ENCODE measurements around the gene FERD3L. TPM values are rescaled to one million over a fixed set of nuclear protein-coding genes. Genes with fewer than 3 reads are reported as not detected.

The FERD3L gene
- total RNA-seq, 2 experiments from 2014 or later, result not detected

DNA sequence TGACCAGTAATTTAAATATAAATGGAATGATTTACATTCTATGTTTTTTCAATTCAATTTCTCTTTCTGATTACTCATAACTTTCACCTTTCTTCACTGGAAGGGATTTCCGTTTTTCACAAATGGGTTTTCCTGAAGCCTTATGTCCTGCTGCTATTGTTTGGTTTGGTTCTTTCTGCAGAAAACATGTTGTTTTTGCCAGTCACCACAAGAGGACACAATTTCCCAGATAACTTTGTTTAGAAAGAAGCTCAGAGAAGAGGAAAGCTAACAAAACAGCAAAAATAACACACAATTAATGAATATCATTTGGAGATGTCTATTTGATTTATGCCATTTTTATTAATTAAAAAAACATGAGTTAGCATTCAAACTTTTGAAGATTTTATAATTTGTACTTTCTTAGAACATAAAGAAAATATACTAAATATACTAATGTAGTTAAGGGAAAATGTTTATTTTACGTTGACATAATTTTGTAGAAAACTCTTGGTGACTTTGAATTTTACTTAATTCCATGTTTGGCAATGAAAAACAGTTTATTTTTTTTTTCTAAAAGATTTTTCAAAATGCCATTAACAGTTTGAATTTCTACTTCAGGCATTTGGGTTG, 23.1 kb downstream of the FERD3L start:
- H3K36me3 Mint-ChIP-seq, result no peaks in the 10 kb centered on the region
- no peaks in the 10 kb centered on the region for H3K4me1 Mint-ChIP-seq
- H3K27me3 Mint-ChIP-seq, result peaks cover 48% of the 10 kb centered on the region
- no peak for DNase-seq
- peaks cover 1% of the 10 kb centered on the region for H3K9me3 Mint-ChIP-seq
- no peak overlapping the region for H3K4me3 Mint-ChIP-seq
- no peak overlapping the region for H3K27ac Mint-ChIP-seq

DNA sequence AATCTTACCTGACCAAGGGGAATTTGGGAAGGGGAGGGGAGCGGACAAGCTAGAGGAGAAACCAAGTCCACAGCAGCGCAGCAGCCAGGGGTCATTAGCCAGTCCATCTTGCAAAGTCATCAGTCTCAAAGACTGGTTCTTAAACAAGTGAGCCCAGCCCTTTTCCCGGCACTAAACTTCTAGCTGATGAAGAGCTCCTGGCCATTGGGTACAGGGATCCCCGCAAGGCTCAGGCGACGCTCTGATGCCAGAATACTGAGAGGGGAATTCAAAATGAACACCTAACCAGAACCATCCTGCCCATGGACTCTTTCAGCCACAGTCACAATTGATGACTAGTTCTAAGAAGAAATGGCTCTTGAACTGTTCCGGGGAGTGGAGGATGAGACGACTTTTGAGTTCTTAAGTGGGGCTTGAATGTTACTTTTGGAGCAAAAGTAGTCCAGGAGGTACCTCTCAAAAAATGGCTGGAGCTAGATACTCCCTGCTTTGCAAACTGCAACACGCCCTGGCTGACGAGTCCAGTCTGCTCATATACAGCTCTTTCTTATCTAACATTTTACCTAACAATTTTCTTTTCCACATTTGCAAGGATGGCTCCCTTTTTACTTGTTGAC, 25.2 kb downstream of the FERD3L start:
- no peak overlapping the region for H3K4me3 Mint-ChIP-seq
- H3K4me1 Mint-ChIP-seq, result peaks cover 3% of the 10 kb centered on the region

DNA sequence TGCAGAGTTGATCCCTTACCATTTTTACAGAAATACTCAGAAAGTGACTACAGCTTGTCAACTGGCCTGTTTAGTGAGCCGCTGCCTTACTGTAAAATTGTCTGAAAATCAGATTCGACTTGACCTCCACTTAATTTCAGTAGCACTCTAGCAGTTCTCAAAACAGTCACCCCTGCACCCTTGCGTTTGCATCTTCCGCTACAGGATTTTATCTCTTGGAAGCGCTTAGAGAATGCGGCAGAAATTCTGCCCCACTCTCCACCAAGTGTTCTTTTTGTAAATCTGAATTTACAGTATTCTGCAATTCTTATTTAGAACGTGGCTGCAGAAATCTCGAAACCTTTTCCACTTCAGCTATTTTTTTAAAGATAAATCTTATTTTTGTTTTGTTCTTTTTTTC, 25.8 kb downstream of the FERD3L start:
- peaks cover 3% of the 10 kb centered on the region for H3K4me1 Mint-ChIP-seq

More for the DNA sequence above, 25.2 kb downstream of the FERD3L start:
- no peak for DNase-seq
- H3K27ac Mint-ChIP-seq, result no peak overlapping the region
- peaks cover 1% of the 10 kb centered on the region for H3K9me3 Mint-ChIP-seq
- H3K36me3 Mint-ChIP-seq, result no peaks in the 10 kb centered on the region
- peaks cover 63% of the 10 kb centered on the region for H3K27me3 Mint-ChIP-seq

DNA sequence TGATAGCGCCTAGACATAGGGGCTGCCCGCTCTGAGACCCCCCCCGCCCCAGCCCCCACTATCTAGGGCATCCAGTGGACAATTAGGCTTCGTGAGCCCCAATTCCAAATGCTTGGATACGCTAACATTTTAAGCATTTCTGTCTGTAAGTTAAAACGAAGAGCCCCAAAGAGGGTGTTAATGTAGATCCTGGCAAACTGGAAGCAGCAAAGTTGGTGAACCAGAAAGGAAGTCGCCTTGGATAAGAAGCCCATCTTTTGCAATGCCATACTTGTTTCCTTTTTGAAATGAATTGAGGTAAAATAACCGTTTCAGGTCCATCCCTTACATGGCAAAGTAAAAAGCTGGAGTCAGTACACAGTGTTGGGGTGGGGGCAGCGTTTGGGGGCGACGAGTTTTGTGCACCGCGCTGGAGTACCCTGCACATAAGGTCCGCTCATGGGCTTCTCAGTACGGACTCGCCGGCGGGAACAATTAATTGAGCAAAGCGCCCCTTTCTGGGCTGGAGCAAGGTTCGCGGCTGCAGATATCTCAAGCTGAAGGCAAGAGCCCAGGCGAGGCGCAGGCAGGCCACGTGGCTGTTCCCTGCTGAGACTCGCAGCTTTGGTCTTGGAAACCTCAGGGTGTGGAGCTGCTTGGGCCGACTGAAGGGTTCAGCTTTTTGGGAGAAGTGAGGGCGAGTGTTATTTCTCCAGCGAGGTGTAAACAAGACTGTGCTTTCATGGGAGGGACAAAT, 26.4 kb downstream of the FERD3L start:
- Mint-ChIP-seq H3K4me1 (peaks cover 3% of the 10 kb centered on the region), H3K27ac (no peak overlapping the region), H3K27me3 (peaks cover 67% of the 10 kb centered on the region), H3K9me3 (peaks cover 1% of the 10 kb centered on the region), H3K4me3 (no peak overlapping the region), H3K36me3 (no peaks in the 10 kb centered on the region)
- DNase-seq, result no peak

More for the DNA sequence above, 25.8 kb downstream of the FERD3L start:
- Mint-ChIP-seq H3K36me3 (no peaks in the 10 kb centered on the region), H3K27ac (no peak overlapping the region), H3K9me3 (peaks cover 1% of the 10 kb centered on the region), H3K4me3 (no peak overlapping the region), H3K27me3 (peaks cover 68% of the 10 kb centered on the region)
- DNase-seq, result no peak

DNA sequence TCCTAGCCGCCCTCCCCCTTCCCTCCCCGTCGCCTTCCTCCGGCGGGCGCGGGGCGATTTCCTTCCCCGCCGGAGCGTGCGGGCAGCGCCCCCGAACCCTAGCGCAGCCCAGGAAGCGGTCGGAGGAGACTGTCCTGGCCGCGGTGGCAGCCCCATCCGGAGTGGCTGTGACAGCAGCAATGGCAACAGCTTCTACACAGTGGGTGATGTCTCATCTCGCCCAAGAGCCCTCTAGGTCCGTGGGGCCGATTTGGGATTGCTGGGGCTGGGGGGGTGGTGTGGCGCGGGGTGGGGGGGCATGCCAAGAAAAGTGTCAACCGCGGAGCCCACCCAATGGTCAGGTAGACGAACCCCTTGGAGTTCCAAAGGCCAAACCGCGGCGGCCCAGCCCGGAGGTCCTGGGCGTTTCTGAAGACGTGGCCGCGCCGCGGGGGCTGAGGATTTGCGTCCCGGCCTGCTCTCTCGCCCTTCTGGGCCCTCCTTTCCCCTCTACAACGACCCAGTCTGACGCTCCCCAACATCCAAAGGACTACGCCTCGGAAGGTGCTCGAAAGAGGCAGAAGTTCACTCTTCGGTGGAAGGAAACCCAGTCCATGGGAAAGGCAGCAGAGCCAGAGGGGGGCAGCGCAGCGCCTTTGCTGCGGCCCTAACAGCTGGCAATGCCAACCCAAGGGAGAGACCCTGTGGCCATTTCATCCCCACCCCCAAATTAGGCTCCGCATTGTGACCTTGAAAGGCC, 27.2 kb downstream of the FERD3L start:
- Mint-ChIP-seq H3K27ac (no peak overlapping the region), H3K27me3 (peaks cover 67% of the 10 kb centered on the region), H3K36me3 (no peaks in the 10 kb centered on the region), H3K4me1 (peaks cover 3% of the 10 kb centered on the region), H3K9me3 (peaks cover 1% of the 10 kb centered on the region), H3K4me3 (no peak overlapping the region)
- no peak for DNase-seq

DNA sequence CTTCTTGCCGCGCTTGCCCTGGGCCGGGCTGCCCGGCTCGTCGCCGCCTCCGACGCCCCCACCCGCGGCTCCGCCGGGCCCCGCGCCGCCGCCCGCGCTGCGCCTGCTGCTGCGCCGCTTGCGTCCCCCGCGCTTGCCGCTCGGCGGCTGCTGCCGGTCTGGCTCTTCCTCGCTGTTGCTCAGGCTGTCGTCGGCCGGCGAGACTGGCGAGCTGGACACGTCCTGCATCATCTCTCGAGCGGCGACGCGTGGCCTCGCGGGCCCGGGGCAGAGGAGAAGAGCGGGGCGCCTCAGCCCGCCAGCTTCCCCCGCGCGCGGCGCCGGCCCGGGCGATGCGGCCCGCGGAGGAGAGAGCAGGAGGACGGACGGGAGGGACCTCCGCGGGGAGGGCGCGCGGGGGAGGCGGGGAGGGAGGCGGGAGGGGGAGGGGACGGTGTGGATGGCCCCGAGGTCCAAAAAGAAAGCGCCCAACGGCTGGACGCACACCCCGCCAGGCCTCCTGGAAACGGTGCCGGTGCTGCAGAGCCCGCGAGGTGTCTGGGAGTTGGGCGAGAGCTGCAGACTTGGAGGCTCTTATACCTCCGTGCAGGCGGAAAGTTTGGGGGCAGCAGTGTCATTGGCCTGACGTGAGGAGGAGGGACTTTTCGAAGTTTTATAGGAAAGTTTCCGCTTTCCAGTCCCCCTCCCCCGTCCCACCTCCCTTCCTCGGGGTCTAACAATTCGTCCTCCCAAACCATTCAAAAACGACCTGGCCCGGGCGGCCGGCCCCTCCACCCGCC, 27.9 kb downstream of the FERD3L start, which contains the start of gene TWIST1:
TSS of gene TWIST1 (minus strand) at position 546 of the 779 bp plus-strand sequence. CDS start at position 231, 315 bp downstream.
- H3K27me3 Mint-ChIP-seq, result peaks cover 75% of the 10 kb centered on the region
- DNase-seq, result no peak
- peaks cover 1% of the 10 kb centered on the region for H3K9me3 Mint-ChIP-seq
- H3K4me3 Mint-ChIP-seq, result no peak within 1 kb of the TSS
- H3K36me3 Mint-ChIP-seq, result no peaks in the 10 kb centered on the region
- H3K4me1 Mint-ChIP-seq, result peaks cover 3% of the 10 kb centered on the region
- no peak within 1 kb of the TSS for H3K27ac Mint-ChIP-seq

DNA sequence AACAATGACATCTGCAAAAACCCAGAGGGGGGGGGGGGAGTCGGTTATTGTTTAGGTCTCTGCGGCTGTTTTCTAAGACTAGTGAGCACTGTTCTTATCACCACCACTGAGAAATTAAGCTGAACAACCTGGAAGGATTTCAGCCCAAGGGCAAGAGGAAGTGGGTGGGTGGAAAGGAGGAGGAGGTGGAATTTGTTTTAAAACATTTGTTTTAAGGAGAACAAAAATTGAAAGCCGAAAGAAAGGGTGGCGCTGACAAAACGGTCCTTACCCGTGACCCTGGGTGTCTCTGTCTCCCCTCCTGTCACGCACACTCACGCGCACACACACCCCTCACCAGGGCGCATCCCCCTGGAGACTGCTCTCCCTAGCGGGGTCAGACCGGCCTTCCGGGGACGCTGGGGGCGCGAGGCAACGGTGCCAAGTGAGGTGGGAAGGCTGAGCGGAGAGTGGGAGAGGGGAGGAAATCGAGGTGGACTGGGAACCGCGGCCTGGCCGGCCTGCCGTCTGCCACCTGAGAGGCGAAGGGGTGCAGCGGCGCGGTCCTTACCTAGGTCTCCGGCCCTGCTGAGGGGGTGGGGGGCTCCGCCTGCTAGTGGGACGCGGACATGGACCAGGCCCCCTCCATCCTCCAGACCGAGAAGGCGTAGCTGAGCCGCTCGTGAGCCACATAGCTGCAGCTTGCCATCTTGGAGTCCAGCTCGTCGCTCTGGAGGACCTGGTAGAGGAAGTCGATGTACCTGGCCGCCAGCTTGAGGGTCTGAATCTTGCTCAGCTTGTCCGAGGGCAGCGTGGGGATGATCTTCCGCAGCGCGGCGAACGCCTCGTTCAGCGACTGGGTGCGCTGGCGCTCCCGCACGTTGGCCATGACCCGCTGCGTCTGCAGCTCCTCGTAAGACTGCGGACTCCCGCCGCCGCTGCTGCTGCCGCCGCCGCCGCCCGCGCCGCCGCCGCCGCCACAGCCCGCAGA, 28.8 kb downstream of the FERD3L start:
- Mint-ChIP-seq H3K9me3 (peaks cover 5% of the 10 kb centered on the region), H3K27me3 (peaks cover 77% of the 10 kb centered on the region), H3K27ac (no peak overlapping the region), H3K4me3 (peak overlapping the region; percentile 10), H3K36me3 (peaks cover under 1% of the 10 kb centered on the region), H3K4me1 (peaks cover 6% of the 10 kb centered on the region)
- peak; percentile 7 for DNase-seq

DNA sequence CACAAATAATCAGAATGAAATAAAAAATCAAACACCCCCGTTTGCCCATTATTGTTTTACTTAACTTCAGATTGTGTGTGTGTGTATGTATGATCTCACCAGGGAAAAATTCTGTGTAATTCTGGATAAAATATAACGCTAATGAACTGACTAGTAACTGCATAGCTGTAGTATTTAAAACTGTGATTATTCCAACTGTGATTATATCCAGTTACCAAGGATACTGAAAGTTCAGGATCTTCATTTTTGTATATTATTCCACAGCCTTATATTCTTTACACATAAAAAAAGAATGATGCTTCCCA, 30.7 kb downstream of the FERD3L start:
- Mint-ChIP-seq H3K36me3 (peaks cover 1% of the 10 kb centered on the region), H3K4me3 (no peak overlapping the region), H3K4me1 (peaks cover 8% of the 10 kb centered on the region), H3K27me3 (peaks cover 81% of the 10 kb centered on the region), H3K27ac (no peak overlapping the region), H3K9me3 (peaks cover 8% of the 10 kb centered on the region)
- no peak for DNase-seq

DNA sequence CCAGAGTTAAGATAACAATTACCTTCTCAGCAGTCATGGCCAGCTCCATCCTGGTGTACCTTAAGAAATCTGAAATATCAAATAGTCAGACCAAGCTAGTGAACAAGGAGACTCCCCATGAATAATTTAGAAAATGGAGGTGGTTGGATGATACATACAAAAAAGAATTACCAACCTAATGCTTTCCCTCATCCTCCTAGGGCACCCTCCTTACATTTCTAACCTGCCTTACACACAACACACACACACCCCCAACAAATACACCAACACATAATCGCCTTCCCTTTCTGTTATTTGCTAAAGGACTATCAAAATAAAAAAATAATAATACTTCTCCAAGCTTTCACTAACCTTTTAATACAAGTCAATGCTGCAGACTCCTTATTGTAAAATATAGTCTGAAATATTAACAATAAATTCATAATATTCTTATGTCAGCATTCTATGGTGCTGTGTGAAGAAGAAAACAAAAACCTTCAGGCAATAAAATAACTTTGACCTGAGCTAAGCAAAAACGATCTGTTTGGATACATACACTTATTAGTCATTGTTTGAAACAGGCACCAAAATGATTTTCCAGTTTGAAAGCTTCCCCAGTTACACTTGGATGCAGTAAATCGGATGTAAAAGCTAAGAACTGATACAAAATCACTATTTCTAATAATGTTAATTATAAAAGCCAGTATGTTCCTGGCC, 31.2 kb downstream of the FERD3L start:
- Mint-ChIP-seq H3K9me3 (peaks cover 7% of the 10 kb centered on the region), H3K4me3 (no peak overlapping the region), H3K4me1 (peaks cover 8% of the 10 kb centered on the region), H3K27me3 (peaks cover 81% of the 10 kb centered on the region), H3K27ac (no peak overlapping the region), H3K36me3 (peaks cover 1% of the 10 kb centered on the region)
- no peak for DNase-seq

DNA sequence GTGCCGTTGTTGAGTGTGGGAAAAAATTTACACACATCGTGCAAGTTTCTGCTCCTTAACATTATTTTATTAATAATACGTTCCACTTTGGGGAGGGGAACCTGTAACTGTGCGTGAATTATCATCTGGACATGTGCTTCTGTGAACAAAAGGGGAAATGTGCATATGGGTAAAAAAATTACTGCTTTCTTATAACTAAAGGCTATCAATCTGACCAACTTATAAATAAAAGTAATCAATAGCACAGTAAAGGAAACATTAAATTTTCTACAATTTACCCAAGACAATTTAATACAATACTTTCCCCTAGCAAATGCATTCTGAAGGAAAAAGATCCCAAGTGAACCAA, 32.2 kb downstream of the FERD3L start:
- no peak overlapping the region for H3K27ac Mint-ChIP-seq

DNA sequence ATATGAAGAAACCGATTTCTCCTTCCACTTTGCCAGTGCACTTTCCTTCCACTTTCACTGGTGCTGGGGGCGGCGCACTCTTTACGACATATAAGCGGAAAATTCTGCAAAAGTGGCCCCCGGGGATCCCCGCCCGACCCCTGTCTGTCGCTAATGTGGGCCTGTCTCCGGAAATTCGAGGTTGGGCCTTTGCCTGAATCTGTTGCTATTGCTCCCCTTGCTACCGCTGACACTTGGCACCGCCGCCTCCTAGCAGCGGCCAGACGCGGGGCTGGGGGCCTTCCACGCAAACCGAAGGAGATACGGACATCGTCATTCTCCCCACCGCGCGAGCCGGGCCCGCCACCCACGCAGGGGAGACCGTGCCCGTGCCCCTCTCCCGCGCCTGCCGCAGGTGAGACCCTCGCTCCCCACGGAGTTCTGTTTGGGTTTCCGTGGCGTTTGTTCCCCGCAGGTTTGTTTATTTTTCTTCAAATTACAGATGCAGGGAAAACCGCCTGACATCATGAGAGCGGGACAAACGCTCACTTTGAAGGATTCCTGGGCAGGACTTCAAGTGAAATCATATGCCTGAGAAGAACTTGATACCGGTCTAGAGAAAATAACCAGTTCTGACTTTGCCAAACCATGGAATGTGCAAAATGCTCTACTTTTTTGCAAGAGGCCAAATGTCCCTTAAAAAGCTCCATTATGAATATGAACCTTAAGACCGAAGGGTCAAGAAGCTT, 32.8 kb downstream of the FERD3L start:
- Mint-ChIP-seq H3K36me3 (peaks cover 1% of the 10 kb centered on the region), H3K4me1 (peaks cover 8% of the 10 kb centered on the region), H3K9me3 (peaks cover 7% of the 10 kb centered on the region), H3K4me3 (no peak overlapping the region), H3K27me3 (peaks cover 86% of the 10 kb centered on the region), H3K27ac (no peak overlapping the region)
- DNase-seq, result peak; percentile 14

More for the DNA sequence above, 32.2 kb downstream of the FERD3L start:
- H3K9me3 Mint-ChIP-seq, result peaks cover 7% of the 10 kb centered on the region
- H3K27me3 Mint-ChIP-seq, result peaks cover 81% of the 10 kb centered on the region
- no peak overlapping the region for H3K4me3 Mint-ChIP-seq
- DNase-seq, result no peak
- peaks cover 8% of the 10 kb centered on the region for H3K4me1 Mint-ChIP-seq
- H3K36me3 Mint-ChIP-seq, result peaks cover 1% of the 10 kb centered on the region

DNA sequence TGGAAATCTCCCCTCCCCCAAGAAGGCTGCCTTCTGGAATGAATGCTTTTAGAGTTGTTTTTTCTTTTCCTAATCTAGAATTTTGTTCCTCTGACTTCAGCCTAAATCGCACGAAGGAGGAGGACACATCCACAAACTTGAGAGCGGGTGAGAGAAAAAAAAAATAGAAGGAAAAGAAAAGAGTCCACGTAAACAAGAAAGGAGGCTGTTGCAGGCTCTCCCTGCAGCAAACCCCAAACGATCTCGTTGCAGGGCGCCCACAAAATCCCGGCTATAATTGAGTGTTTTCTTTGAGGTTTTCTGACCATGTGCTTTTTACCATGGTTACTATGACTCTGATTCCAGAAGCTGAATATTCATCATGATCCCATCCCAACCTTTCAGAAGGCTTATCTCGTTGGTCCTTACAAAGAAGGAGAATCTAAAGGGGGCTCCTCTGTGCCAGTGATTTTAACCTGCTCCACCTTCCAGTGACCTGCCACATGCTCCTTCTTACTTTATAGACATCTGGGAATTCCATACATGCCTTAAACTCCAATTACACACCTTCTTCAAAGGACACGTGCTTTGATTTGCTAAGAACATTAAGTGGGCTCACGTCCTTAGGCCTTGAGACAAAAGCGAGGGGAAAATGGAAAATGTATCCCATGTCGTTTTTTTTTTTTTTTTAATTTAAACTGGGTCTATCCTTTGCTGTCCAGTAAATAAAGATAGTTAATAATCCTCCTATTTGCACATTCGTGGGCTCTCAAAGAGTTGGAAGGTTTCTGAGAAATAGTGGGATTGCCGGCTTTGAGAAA, 33.5 kb downstream of the FERD3L start:
- H3K27ac Mint-ChIP-seq, result no peak overlapping the region
- H3K4me3 Mint-ChIP-seq, result no peak overlapping the region
- DNase-seq, result no peak
- H3K9me3 Mint-ChIP-seq, result peaks cover 7% of the 10 kb centered on the region
- H3K4me1 Mint-ChIP-seq, result peaks cover 8% of the 10 kb centered on the region
- peaks cover 92% of the 10 kb centered on the region for H3K27me3 Mint-ChIP-seq
- H3K36me3 Mint-ChIP-seq, result peaks cover 1% of the 10 kb centered on the region
